ENCODE results near the gene KRTAP10-11. TPM values are rescaled to one million over a fixed set of nuclear protein-coding genes. Genes with fewer than 3 reads are reported as not detected.
"Not testable (repeated sequence)": the region's sequence is repeated elsewhere in the genome, so short reads cannot be mapped to it uniquely, and the experiment has no call there.

KRTAP10-11 gene
- total RNA-seq, 1 donor from 2014 or later: not detected

GRCh38 chr21:44654576-44655175, 8.5 kb downstream of the KRTAP10-11 start, which contains the start of gene KRTAP12-4:
Gene KRTAP12-4 (minus strand): TSS chr21:44654659. CDS start chr21:44654614, 45 bp downstream.
- Histone ChIP-seq H3K36me3 (ENCODE audit: control insufficient read depth, insufficient read depth, low read length) (no peaks in the 10 kb centered on the region), H3K4me3 (ENCODE audit: low read depth, low read length) (no peak within 1 kb of the TSS), H3K27me3 (ENCODE audit: control insufficient read depth, insufficient read depth, low read length) (no peaks in the 10 kb centered on the region)
- no peak for DNase-seq (ENCODE audit: low read depth)
- TF ChIP-seq CTCF (IDR thresholded peaks at IDR 0.05; ENCODE audit: insufficient read depth, low read length, poor library complexity, severe bottlenecking): no peak

- no peak for TF ChIP-seq CTCF (IDR thresholded peaks at IDR 0.05; ENCODE audit: insufficient read depth, low read length, poor library complexity, severe bottlenecking)
- Histone ChIP-seq H3K27me3 (ENCODE audit: control insufficient read depth, insufficient read depth, low read length) (no peaks in the 10 kb centered on the region), H3K4me3 (ENCODE audit: low read depth, low read length) (no peak overlapping the region), H3K36me3 (ENCODE audit: control insufficient read depth, insufficient read depth, low read length) (no peaks in the 10 kb centered on the region)
- DNase-seq (ENCODE audit: low read depth): no peak
Observed at GRCh38 chr21:44656868-44657267, 10.7 kb downstream of the KRTAP10-11 start.

- no peak for TF ChIP-seq CTCF (IDR thresholded peaks at IDR 0.05; ENCODE audit: insufficient read depth, low read length, poor library complexity, severe bottlenecking)
- DNase-seq (ENCODE audit: low read depth): no peak
- H3K4me3 ChIP-seq (ENCODE audit: low read depth, low read length): no peak within 1 kb of the TSS
- no peaks in the 10 kb centered on the region for H3K36me3 ChIP-seq (ENCODE audit: control insufficient read depth, insufficient read depth, low read length)
- H3K27me3 ChIP-seq (ENCODE audit: control insufficient read depth, insufficient read depth, low read length): no peaks in the 10 kb centered on the region
Observed at GRCh38 chr21:44657635-44658540, 11.7 kb downstream of the KRTAP10-11 start, which contains the start of gene KRTAP12-3. Gene KRTAP12-3 (plus strand): TSS chr21:44657932. CDS start chr21:44657980, 48 bp downstream.

DNA sequence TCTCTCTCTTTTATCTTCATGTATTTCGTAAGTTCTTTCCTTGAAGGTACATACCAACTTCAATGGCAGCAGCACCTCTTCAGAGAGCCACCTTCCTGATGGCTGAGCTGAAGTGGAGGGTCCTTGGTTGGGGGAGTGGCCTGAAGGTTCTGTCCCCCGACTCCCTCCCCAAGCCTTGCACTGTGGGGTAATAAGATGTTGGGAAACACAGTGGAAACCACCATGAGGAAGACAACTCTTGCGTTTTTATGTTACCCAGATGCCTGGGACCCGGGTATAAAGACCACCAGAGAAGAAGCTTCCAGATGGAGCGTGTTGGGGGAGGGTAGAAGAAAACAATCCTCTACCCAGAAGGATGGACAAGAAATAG, 12.3 kb downstream of the KRTAP10-11 start:
- Histone ChIP-seq H3K27me3 (ENCODE audit: control insufficient read depth, insufficient read depth, low read length) (no peaks in the 10 kb centered on the region), H3K4me3 (ENCODE audit: low read depth, low read length) (no peak overlapping the region), H3K36me3 (ENCODE audit: control insufficient read depth, insufficient read depth, low read length) (no peaks in the 10 kb centered on the region)
- DNase-seq (ENCODE audit: low read depth): no peak
- TF ChIP-seq CTCF (IDR thresholded peaks at IDR 0.05; ENCODE audit: insufficient read depth, low read length, poor library complexity, severe bottlenecking): no peak

- Histone ChIP-seq H3K4me3 (ENCODE audit: low read depth, low read length) (no peak overlapping the region), H3K27me3 (ENCODE audit: control insufficient read depth, insufficient read depth, low read length) (no peaks in the 10 kb centered on the region), H3K36me3 (ENCODE audit: control insufficient read depth, insufficient read depth, low read length) (no peaks in the 10 kb centered on the region)
- no peak for DNase-seq (ENCODE audit: low read depth)
- no peak for TF ChIP-seq CTCF (IDR thresholded peaks at IDR 0.05; ENCODE audit: insufficient read depth, low read length, poor library complexity, severe bottlenecking)
Observed at GRCh38 chr21:44658913-44659595, 12.8 kb downstream of the KRTAP10-11 start.

GRCh38 chr21:44661567-44661966, 15.4 kb downstream of the KRTAP10-11 start:
- DNase-seq (ENCODE audit: low read depth); H3K36me3 ChIP-seq (ENCODE audit: control insufficient read depth, insufficient read depth, low read length); H3K4me3 ChIP-seq (ENCODE audit: low read depth, low read length); H3K27me3 ChIP-seq (ENCODE audit: control insufficient read depth, insufficient read depth, low read length): not testable (repeated sequence)
